ENCODE measurements around the gene OR1F1.
"Not testable (repeated sequence)": the region's sequence is repeated elsewhere in the genome, so short reads cannot be mapped to it uniquely, and the experiment has no call there.

The OR1F1 gene

GRCh38 chr16:3166505-3166886 lies 21.5 kb upstream of the OR1F1 start:
- no peaks in the 10 kb centered on the region for H3K36me3 ChIP-seq (replicated peaks)
- no peak overlapping the region for H3K27ac ChIP-seq
- H3K4me3 ChIP-seq (ENCODE audit: low read depth, low read length), result no peak overlapping the region
- no peak for TF ChIP-seq CTCF (IDR thresholded peaks at IDR 0.05; ENCODE audit: low read depth, low read length, missing control alignments)
- in situ Hi-C loops (cut with HindIII; ENCODE audit: low pct_ligation_motif_present, low sequenced_read_pairs), result no loop called here
- H3K27me3 ChIP-seq (replicated peaks), result peaks cover 6% of the 10 kb centered on the region
- no peak for DNase-seq

- H3K4me3 ChIP-seq (ENCODE audit: low read depth, low read length); H3K36me3 ChIP-seq (replicated peaks); in situ Hi-C loops (cut with HindIII; ENCODE audit: low pct_ligation_motif_present, low sequenced_read_pairs); DNase-seq; H3K27ac ChIP-seq; H3K27me3 ChIP-seq (replicated peaks): not testable (repeated sequence)
Observed at GRCh38 chr16:3168729-3169128, 19.3 kb upstream of the OR1F1 start.

GRCh38 chr16:3170440-3171180 lies 17.4 kb upstream of the OR1F1 start:
- no peak for TF ChIP-seq CTCF (IDR thresholded peaks at IDR 0.05; ENCODE audit: low read depth, low read length, missing control alignments)
- H3K27ac ChIP-seq, result no peak overlapping the region
- peak overlapping the region; percentile 5 for H3K4me3 ChIP-seq (ENCODE audit: low read depth, low read length)
- in situ Hi-C loops (cut with HindIII; ENCODE audit: low pct_ligation_motif_present, low sequenced_read_pairs), result no loop called here
- no peaks in the 10 kb centered on the region for H3K36me3 ChIP-seq (replicated peaks)
- H3K27me3 ChIP-seq (replicated peaks), result peaks cover 6% of the 10 kb centered on the region
- no peak for DNase-seq

- in situ Hi-C loops (cut with HindIII; ENCODE audit: low pct_ligation_motif_present, low sequenced_read_pairs), result no loop called here
- Histone ChIP-seq H3K4me3 (ENCODE audit: low read depth, low read length) (no peak overlapping the region), H3K36me3 (replicated peaks) (no peaks in the 10 kb centered on the region), H3K27ac (no peak overlapping the region), H3K27me3 (replicated peaks) (peaks cover 6% of the 10 kb centered on the region)
- TF ChIP-seq CTCF (IDR thresholded peaks at IDR 0.05; ENCODE audit: low read depth, low read length, missing control alignments), result no peak
- no peak for DNase-seq
Observed at GRCh38 chr16:3171181-3171854, 16.7 kb upstream of the OR1F1 start.

- H3K27me3 ChIP-seq (replicated peaks), result peaks cover 6% of the 10 kb centered on the region
- no peaks in the 10 kb centered on the region for H3K36me3 ChIP-seq (replicated peaks)
- peak; percentile 87 for DNase-seq
- no peak overlapping the region for H3K4me3 ChIP-seq (ENCODE audit: low read depth, low read length)
- in situ Hi-C loops (cut with HindIII; ENCODE audit: low pct_ligation_motif_present, low sequenced_read_pairs), result no loop called here
- TF ChIP-seq CTCF (IDR thresholded peaks at IDR 0.05; ENCODE audit: low read depth, low read length, missing control alignments), result no peak
- H3K27ac ChIP-seq, result no peak overlapping the region
Observed at GRCh38 chr16:3171855-3172593, 16.0 kb upstream of the OR1F1 start.

All from brain microvascular endothelial cell (primary cell).